SK-N-SH (cell line): ENCODE measurements around the gene RHOBTB3.

ENCODE experiments used
- FOXJ3 ChIP-seq: sonication (generic); formaldehyde crosslinking; IDR thresholded peaks from 2 replicates; pipeline ENCODE4 v1.5.1; 2020; ENCODE audit warnings: mild to moderate bottlenecking, missing genetic modification reagents
- FOXM1 ChIP-seq: IDR thresholded peaks from 2 replicates; pipeline ENCODE4 v1.4.0; 2012; ENCODE audit warnings: low read depth, mild to moderate bottlenecking
- JUND ChIP-seq: IDR thresholded peaks from 2 replicates; pipeline ENCODE4 v1.4.0; 2012
- MXI1 ChIP-seq: IDR thresholded peaks from 2 replicates; pipeline ENCODE4 v1.6.1; 2012; ENCODE audit warnings: mild to moderate bottlenecking, low read depth, low read length, improper control_type of control experiment
- SIN3A ChIP-seq: IDR thresholded peaks from 2 replicates; pipeline ENCODE4 v1.6.1; 2012; ENCODE audit warnings: low read depth, mild to moderate bottlenecking, low read length, moderate library complexity, borderline replicate concordance
- TEAD4 ChIP-seq: IDR thresholded peaks from 2 replicates; pipeline ENCODE4 v1.4.0; 2012; ENCODE audit warnings: mild to moderate bottlenecking, borderline replicate concordance; ENCODE audit not compliant: insufficient read depth
- TF ChIP-seq, protein P1 (sequence below): fragments of 200-600 bp; sonication (generic); IDR thresholded peaks from 2 replicates; pipeline ENCODE4 v1.6.1; 2017; ENCODE audit warnings: antibody characterized with exemption, mild to moderate bottlenecking, moderate library complexity

DNA sequence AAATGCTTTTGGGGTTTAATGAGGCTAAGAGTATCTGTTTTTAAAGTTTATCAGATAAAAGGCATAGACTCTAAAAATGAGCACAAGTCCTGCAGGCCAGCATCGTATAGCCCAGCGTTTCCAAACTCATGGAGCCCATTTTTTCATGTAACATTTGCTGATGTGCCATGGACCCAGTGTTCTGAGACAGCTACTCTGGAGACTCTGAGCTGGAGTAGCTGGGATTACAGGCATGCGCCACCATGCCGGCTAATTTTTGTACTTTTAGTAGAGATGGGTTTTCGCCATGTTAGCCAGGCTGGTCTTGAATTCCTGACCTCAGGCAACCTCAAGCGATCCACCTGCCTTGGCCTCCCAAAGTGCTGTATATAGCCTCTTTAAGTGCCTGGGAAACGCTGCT, 75.6 kb downstream of the RHOBTB3 start:
- TF ChIP-seq, protein P1, sequence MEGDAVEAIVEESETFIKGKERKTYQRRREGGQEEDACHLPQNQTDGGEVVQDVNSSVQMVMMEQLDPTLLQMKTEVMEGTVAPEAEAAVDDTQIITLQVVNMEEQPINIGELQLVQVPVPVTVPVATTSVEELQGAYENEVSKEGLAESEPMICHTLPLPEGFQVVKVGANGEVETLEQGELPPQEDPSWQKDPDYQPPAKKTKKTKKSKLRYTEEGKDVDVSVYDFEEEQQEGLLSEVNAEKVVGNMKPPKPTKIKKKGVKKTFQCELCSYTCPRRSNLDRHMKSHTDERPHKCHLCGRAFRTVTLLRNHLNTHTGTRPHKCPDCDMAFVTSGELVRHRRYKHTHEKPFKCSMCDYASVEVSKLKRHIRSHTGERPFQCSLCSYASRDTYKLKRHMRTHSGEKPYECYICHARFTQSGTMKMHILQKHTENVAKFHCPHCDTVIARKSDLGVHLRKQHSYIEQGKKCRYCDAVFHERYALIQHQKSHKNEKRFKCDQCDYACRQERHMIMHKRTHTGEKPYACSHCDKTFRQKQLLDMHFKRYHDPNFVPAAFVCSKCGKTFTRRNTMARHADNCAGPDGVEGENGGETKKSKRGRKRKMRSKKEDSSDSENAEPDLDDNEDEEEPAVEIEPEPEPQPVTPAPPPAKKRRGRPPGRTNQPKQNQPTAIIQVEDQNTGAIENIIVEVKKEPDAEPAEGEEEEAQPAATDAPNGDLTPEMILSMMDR = no peak
- TF ChIP-seq SIN3A = no peak
- no peak for TF ChIP-seq MXI1
- no peak for TF ChIP-seq JUND
- TF ChIP-seq FOXJ3 = no peak
- no peak for TF ChIP-seq FOXM1
- TF ChIP-seq TEAD4 = no peak
